Caco-2 (cell line): Measurements from ENCODE around the gene PTRHD1. TPM values are rescaled to one million over a fixed set of nuclear protein-coding genes. Genes with fewer than 3 reads are reported as not detected.

Experiments used
- BruUV-seq: library from RNA; stranded (reverse); fragments of 400-500 nt; replicated peaks from 2 replicates; lab custom pipeline; 2021; lab: Mats Ljungman, UMichigan
- CTCF ChIA-PET: fragments of 300-600 bp; sonication (Branson Sonifier 250); formaldehyde crosslinking; loops from one replicate; lab custom pipeline; 2022; ENCODE audit warnings: antibody characterized with exemption; lab: Charles Lee
- POLR2A ChIA-PET: fragments of 300-600 bp; sonication (Branson Sonifier 250); formaldehyde crosslinking; loops from one replicate; lab custom pipeline; 2022; ENCODE audit warnings: antibody characterized with exemption; lab: Charles Lee
- DNase-seq, 2 experiments: peaks; one replicate each; pipeline versions ENCODE4 v3.0.0 to v3.0.0-alpha.2; 2020 to 2022
- H3K27me3 ChIP-seq: replicated peaks from 2 replicates; pipeline ENCODE4 v1.6.0; 2011; ENCODE audit warnings: low read length; ENCODE audit not compliant: control insufficient read depth, insufficient read depth
- H3K36me3 ChIP-seq: 2 replicates; pipeline ENCODE4 v1.5.1; 2011; ENCODE audit warnings: low read length; ENCODE audit not compliant: control insufficient read depth, insufficient read depth
- H3K4me1 ChIP-seq: fragments of 250-450 bp; sonication (Bioruptor Pico); 2 replicates; pipeline ENCODE4 v1.5.1; 2020; ENCODE audit warnings: mild to moderate bottlenecking
- H3K4me3 ChIP-seq: 2 replicates; pipeline ENCODE4 v1.5.1; 2011; ENCODE audit warnings: low read depth, mild to moderate bottlenecking, control low read depth, low read length
- H3K9me3 ChIP-seq: fragments of 250-450 bp; sonication (Bioruptor Pico); 2 replicates; pipeline ENCODE4 v1.5.1; 2020; ENCODE audit warnings: mild to moderate bottlenecking, moderate library complexity
- H3K27ac Mint-ChIP-seq: one replicate; pipeline ENCODE4 v1.8.0; 2022; ENCODE audit warnings: mixed read lengths; ENCODE audit not compliant: unreplicated experiment
- H3K27me3 Mint-ChIP-seq: one replicate; pipeline ENCODE4 v1.8.0; 2022; ENCODE audit warnings: mixed read lengths; ENCODE audit not compliant: insufficient read depth, unreplicated experiment
- H3K36me3 Mint-ChIP-seq: one replicate; pipeline ENCODE4 v1.8.0; 2022; ENCODE audit warnings: mild to moderate bottlenecking, mixed read lengths; ENCODE audit not compliant: insufficient read depth, unreplicated experiment
- H3K4me1 Mint-ChIP-seq: one replicate; pipeline ENCODE4 v1.8.0; 2022; ENCODE audit warnings: low read depth, mixed read lengths; ENCODE audit not compliant: unreplicated experiment
- H3K4me3 Mint-ChIP-seq: one replicate; pipeline ENCODE4 v1.8.0; 2022; ENCODE audit warnings: mild to moderate bottlenecking, moderate library complexity, mixed read lengths; ENCODE audit not compliant: unreplicated experiment
- H3K9me3 Mint-ChIP-seq: one replicate; pipeline ENCODE4 v1.8.0; 2022; ENCODE audit warnings: mixed read lengths; ENCODE audit not compliant: unreplicated experiment
- intact Hi-C: fragments of 100-400 bp; cut with micrococcal nuclease; formaldehyde crosslinking; loops from one replicate; pipeline ENCODE4 v1.10.0; 2022; ENCODE audit not compliant: unreplicated experiment
- total RNA-seq: library from RNA; stranded (reverse); gene quantifications from 2 replicates; pipeline ENCODE4 v1.2.3, GENCODE V29; 2022
- TF ChIP-seq, protein P1 (sequence below), 2 experiments: fragments of 200-600 bp in 1 of 2; IDR thresholded peaks; 1 replicate in 1 of 2; 2 replicates in 1 of 2; pipeline versions ENCODE4 v1.5.1 to v1.8.0; 2011 to 2022; ENCODE audit warnings: antibody characterized with exemption in 1 of 2, control low read depth in 1 of 2, inconsistent platforms in 1 of 2, low read depth in 1 of 2, low read length in 1 of 2, mild to moderate bottlenecking in 1 of 2, moderate library complexity in 1 of 2; ENCODE audit not compliant: insufficient read depth in 1 of 2, severe bottlenecking in 1 of 2, unreplicated experiment in 1 of 2

Gene PTRHD1
- total RNA-seq, 1 experiment from 2014 or later, result 52.8 TPM

DNA sequence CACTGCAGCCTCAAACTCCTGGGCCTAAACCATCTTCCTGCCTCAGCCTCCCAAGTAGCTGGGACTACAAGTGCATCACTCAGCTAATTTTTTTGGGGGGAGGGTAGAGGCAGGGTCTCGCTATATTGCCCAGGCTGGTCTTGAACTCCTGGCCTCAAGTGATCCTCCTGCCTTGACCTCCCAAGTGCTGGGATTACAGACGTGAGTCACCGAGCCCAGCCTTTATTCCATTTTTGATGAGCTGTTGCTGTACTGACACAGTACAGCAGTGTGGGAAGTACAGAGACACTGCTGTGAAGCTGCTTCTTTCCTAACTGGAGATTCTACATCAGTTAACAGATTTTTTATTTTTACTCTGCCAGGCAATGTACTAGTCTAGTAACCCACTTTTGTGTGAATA is 18.8 kb downstream of the PTRHD1 start:
- Histone ChIP-seq H3K27me3 (no peaks in the 10 kb centered on the region), H3K4me1 (peaks cover 52% of the 10 kb centered on the region), H3K36me3 (peaks cover 5% of the 10 kb centered on the region), H3K4me3 (no peak overlapping the region), H3K9me3 (peaks cover 4% of the 10 kb centered on the region; the same call in 1 of the 2 replicates)
- Mint-ChIP-seq H3K4me3 (no peak overlapping the region), H3K9me3 (peaks cover 10% of the 10 kb centered on the region), H3K4me1 (peaks cover 47% of the 10 kb centered on the region), H3K27ac (no peak overlapping the region), H3K27me3 (no peaks in the 10 kb centered on the region), H3K36me3 (peaks cover 23% of the 10 kb centered on the region)
- BruUV-seq, result no TSS peak
- no peak for DNase-seq
- TF ChIP-seq, protein P1, sequence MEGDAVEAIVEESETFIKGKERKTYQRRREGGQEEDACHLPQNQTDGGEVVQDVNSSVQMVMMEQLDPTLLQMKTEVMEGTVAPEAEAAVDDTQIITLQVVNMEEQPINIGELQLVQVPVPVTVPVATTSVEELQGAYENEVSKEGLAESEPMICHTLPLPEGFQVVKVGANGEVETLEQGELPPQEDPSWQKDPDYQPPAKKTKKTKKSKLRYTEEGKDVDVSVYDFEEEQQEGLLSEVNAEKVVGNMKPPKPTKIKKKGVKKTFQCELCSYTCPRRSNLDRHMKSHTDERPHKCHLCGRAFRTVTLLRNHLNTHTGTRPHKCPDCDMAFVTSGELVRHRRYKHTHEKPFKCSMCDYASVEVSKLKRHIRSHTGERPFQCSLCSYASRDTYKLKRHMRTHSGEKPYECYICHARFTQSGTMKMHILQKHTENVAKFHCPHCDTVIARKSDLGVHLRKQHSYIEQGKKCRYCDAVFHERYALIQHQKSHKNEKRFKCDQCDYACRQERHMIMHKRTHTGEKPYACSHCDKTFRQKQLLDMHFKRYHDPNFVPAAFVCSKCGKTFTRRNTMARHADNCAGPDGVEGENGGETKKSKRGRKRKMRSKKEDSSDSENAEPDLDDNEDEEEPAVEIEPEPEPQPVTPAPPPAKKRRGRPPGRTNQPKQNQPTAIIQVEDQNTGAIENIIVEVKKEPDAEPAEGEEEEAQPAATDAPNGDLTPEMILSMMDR (IDR thresholded peaks at IDR 0.05; ENCODE audit: insufficient read depth in 1 of 2, low read depth in 1 of 2, low read length in 1 of 2, severe bottlenecking in 1 of 2, unreplicated experiment in 1 of 2), result no peak
- CTCF ChIA-PET, result interaction anchor here (1.5 kb wide), 1 partner anchor 18 kb away, joined by 6 read pairs; the partner anchor contains the start of genes CENPO and PTRHD1
- POLR2A ChIA-PET, result no interaction called here
- intact Hi-C loops, result no loop called here

GRCh38 chr2:24771764-24772586 is 21.2 kb downstream of the PTRHD1 start:
- intact Hi-C loops, result loop anchor here (1.0 to 2.0 kb wide), 2 partner anchors 7 to 21 kb away; partner anchors contain the start of genes CENPO and PTRHD1
- peaks cover 5% of the 10 kb centered on the region for H3K36me3 ChIP-seq
- no peaks in the 10 kb centered on the region for H3K27me3 ChIP-seq
- Mint-ChIP-seq H3K4me3 (no peak overlapping the region), H3K9me3 (peaks cover 10% of the 10 kb centered on the region), H3K27me3 (no peaks in the 10 kb centered on the region), H3K27ac (peak overlapping the region; percentile 83), H3K4me1 (peaks cover 40% of the 10 kb centered on the region), H3K36me3 (peaks cover 30% of the 10 kb centered on the region)
- ChIA-PET CTCF (no interaction called here), POLR2A (no interaction called here)
- BruUV-seq, result no TSS peak
- no peak overlapping the region for H3K4me3 ChIP-seq
- no peak for DNase-seq
- H3K4me1 ChIP-seq, result peaks cover 35% of the 10 kb centered on the region
- TF ChIP-seq, protein P1 (IDR thresholded peaks at IDR 0.05; ENCODE audit: insufficient read depth in 1 of 2, low read depth in 1 of 2, low read length in 1 of 2, severe bottlenecking in 1 of 2, unreplicated experiment in 1 of 2), result no peak
- peaks cover 4% of the 10 kb centered on the region; the same call in 1 of the 2 replicates for H3K9me3 ChIP-seq

DNA sequence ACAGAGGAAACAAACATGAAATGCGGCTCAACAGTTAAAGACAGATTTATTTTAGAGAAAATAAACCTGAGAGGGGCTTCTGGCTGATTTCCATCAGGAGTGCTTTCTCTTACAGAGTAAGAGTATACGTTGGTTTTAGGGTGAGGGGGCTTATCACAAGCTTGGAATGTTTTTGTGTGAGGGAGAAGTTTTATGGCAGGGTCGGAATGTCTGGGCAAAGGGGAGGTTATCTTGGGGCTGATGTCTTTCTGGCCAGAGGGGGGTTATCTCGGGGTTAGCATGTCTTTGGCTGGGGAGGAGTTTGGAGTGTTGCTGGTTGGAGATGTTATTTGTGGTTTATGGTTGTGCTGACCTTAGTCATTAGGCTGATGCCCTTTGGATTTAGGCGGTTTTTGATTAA is 22.1 kb downstream of the PTRHD1 start:
- Mint-ChIP-seq H3K36me3 (peaks cover 24% of the 10 kb centered on the region), H3K4me1 (peaks cover 39% of the 10 kb centered on the region), H3K4me3 (peak overlapping the region; percentile 31), H3K27ac (peak overlapping the region; percentile 83), H3K27me3 (no peaks in the 10 kb centered on the region), H3K9me3 (peaks cover under 1% of the 10 kb centered on the region)
- no peaks in the 10 kb centered on the region for H3K27me3 ChIP-seq
- peak; percentile 69 to 85 for DNase-seq
- H3K9me3 ChIP-seq, result peaks cover 4% of the 10 kb centered on the region; the same call in 1 of the 2 replicates
- peaks cover 35% of the 10 kb centered on the region for H3K4me1 ChIP-seq
- intact Hi-C loops, result loop anchor here (1.0 to 2.0 kb wide), 2 partner anchors 8 to 22 kb away; partner anchors contain the start of genes CENPO and PTRHD1
- H3K4me3 ChIP-seq, result no peak overlapping the region
- POLR2A ChIA-PET, result interaction anchor here (0.6 kb wide), 1 partner anchor 22 kb away, joined by 3 read pairs; the partner anchor contains the start of genes CENPO and PTRHD1
- CTCF ChIA-PET, result interaction anchor here (0.5 kb wide), 1 partner anchor 20 kb away, joined by 6 read pairs; no protein-coding TSS in a partner anchor
- no TSS peak for BruUV-seq
- TF ChIP-seq, protein P1 (IDR thresholded peaks at IDR 0.05; ENCODE audit: insufficient read depth in 1 of 2, low read depth in 1 of 2, low read length in 1 of 2, severe bottlenecking in 1 of 2, unreplicated experiment in 1 of 2), result no peak
- peaks cover 5% of the 10 kb centered on the region for H3K36me3 ChIP-seq
